Choroid plexus epithelial cell (primary cell): ENCODE measurements around the gene SLC1A3.

Experiments used
- DNase-seq: peaks from one replicate; pipeline ENCODE4 v3.0.0-alpha.2; 2010; ENCODE audit warnings: low read depth
- H3K4me3 ChIP-seq: 2 replicates; pipeline ENCODE4 v1.5.1; 2011; ENCODE audit warnings: low read depth, mild to moderate bottlenecking, control low read depth, low read length, moderate library complexity
- TF ChIP-seq, protein P1 (sequence below): conservative IDR thresholded peaks from 2 replicates; pipeline ENCODE4 v1.5.1; 2011; ENCODE audit warnings: low read depth, mild to moderate bottlenecking, control low read depth, inconsistent platforms, low read length, moderate library complexity

Gene SLC1A3

DNA sequence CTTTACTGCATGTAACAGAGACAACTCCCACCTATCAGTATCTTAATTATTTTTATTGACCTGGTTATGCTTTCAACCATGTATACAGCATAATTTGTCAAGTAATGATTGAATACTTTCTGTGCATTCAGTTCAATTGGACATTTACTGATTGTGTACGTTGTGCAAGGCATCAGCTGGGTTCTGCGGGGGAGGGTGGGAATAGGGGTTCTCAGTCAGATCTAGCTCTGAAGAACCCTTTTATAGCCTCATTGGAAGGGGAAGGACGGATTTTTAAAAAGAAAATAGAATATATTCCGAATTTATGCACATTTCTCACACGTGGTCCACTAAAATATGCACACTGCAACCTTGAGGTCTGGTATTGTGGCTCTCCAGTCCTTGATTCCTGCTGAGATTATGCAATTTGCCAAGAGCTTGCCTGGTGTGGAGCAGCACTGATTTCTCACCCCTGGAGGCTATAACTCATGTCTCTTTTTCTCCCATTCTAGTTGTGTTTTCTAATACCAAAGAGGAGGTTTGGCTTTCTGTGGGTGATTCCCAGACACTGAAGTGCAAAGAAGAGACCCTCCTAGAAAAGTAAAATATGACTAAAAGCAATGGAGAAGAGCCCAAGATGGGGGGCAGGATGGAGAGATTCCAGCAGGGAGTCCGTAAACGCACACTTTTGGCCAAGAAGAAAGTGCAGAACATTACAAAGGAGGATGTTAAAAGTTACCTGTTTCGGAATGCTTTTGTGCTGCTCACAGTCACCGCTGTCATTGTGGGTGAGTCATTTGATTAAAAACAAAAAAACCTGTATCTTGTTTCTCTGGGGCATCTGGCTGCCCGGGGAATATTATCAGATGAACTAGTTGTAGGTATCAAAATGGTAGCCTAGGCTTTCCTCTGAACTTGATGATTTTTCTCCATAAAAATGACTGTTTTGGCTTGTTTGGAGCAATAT is 1.7 kb downstream of the SLC1A3 start:
- TF ChIP-seq, protein P1, sequence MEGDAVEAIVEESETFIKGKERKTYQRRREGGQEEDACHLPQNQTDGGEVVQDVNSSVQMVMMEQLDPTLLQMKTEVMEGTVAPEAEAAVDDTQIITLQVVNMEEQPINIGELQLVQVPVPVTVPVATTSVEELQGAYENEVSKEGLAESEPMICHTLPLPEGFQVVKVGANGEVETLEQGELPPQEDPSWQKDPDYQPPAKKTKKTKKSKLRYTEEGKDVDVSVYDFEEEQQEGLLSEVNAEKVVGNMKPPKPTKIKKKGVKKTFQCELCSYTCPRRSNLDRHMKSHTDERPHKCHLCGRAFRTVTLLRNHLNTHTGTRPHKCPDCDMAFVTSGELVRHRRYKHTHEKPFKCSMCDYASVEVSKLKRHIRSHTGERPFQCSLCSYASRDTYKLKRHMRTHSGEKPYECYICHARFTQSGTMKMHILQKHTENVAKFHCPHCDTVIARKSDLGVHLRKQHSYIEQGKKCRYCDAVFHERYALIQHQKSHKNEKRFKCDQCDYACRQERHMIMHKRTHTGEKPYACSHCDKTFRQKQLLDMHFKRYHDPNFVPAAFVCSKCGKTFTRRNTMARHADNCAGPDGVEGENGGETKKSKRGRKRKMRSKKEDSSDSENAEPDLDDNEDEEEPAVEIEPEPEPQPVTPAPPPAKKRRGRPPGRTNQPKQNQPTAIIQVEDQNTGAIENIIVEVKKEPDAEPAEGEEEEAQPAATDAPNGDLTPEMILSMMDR = peak; percentile 18
- peak overlapping the region; percentile 64 for H3K4me3 ChIP-seq
- DNase-seq = peak; percentile 93

DNA sequence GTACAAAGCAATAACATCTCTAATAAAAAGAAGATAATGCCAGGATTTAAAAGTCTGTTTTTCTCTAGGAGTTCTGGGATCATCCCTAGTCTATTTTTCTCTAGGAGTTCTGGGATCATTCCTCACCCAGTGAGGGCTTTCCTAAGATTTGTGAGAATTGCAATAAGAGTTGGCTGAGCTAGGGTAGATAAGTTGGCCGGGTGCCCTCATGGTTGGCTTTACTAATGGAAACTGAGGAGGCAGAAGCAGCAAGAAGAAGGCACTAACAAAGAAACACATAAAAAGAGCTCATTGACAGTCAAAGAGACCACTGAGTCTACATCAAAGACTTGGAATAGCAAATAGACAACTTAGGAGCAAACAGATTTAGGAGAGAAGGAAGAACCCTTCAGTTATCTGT is 4.2 kb downstream of the SLC1A3 start:
- H3K4me3 ChIP-seq = no peak overlapping the region
- DNase-seq = no peak
- TF ChIP-seq, protein P1 = no peak

GRCh38 chr5:36611520-36612274 is 5.3 kb downstream of the SLC1A3 start:
- TF ChIP-seq, protein P1 = no peak
- H3K4me3 ChIP-seq = no peak overlapping the region
- no peak for DNase-seq

GRCh38 chr5:36613241-36613640 is 6.8 kb downstream of the SLC1A3 start:
- H3K4me3 ChIP-seq = no peak overlapping the region
- DNase-seq = no peak
- TF ChIP-seq, protein P1 = no peak

DNA sequence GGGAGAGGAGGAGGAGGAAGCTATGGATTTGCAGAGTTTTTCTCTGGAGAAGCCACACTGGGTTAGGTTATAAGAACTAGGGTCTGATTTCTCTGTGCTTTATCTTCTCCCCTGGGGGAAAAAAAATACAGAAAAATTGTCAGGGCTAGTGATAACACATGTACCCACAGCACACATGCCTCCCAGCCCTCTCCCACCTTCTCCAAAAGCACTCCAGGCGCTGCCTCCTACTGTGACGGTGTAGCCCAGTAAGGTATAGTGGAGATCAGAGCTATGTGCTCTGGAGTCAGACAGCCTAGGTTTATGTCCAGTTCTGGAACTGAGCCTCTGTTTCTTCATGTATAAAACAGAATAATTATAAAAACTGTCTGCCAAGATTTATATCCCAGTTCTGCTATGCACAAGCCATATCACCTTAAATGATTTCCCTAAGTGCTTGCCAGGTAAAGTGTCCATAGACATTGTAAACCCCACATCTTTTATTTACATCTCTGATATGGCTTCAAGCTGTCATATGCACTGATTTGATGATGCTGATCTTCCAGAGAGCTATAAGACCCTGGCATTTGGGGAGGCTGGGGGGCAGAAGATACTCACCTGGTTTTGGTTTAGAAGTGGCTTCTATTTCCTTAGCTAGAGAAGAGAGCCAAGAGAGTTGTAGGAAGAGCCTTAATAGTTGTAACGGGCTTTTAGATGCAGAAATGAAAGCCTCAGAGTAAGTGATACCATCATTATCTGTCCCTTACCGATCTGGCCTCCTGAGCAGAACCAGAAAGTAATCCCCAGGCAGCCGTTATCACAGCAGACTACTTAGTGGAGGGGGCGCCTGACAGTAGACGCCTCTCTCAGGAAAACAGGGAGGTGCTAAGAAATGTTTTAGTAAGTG is 7.6 kb downstream of the SLC1A3 start:
- TF ChIP-seq, protein P1 = no peak
- no peak for DNase-seq
- no peak overlapping the region for H3K4me3 ChIP-seq

GRCh38 chr5:36614657-36615308 is 8.4 kb downstream of the SLC1A3 start:
- TF ChIP-seq, protein P1 = no peak
- peak; percentile 36 for DNase-seq
- H3K4me3 ChIP-seq = no peak overlapping the region
